HepG2 (cell line): ENCODE data around the gene TRIM28. TPM values are rescaled to one million over a fixed set of nuclear protein-coding genes. Genes with fewer than 3 reads are reported as not detected.

Experiments used
- ATAD3A ChIP-seq: sonication (generic); formaldehyde crosslinking; IDR thresholded peaks from 2 replicates; pipeline ENCODE4 v1.4.0; 2020; ENCODE audit warnings: missing genetic modification reagents
- FOXJ3 ChIP-seq: sonication (generic); formaldehyde crosslinking; IDR thresholded peaks from 2 replicates; pipeline ENCODE4 v1.4.0; 2020; ENCODE audit warnings: missing genetic modification reagents, mild to moderate bottlenecking, borderline replicate concordance
- KLF9 ChIP-seq: IDR thresholded peaks from 2 replicates; pipeline ENCODE4 v1.6.1; 2016; ENCODE audit warnings: low read depth
- NPAS2 ChIP-seq: sonication (generic); formaldehyde crosslinking; IDR thresholded peaks from 2 replicates; pipeline ENCODE4 v1.8.0; 2022; ENCODE audit warnings: mild to moderate bottlenecking, missing genetic modification reagents, borderline replicate concordance
- POGZ ChIP-seq: sonication (generic); formaldehyde crosslinking; IDR thresholded peaks from 2 replicates; pipeline ENCODE4 v1.4.0; 2020; ENCODE audit warnings: mild to moderate bottlenecking, missing genetic modification reagents
- RAD21 ChIP-seq: fragments of 450-650 bp; formaldehyde crosslinking; IDR thresholded peaks from 2 replicates; pipeline ENCODE4 v1.5.0; 2020; ENCODE audit warnings: mild to moderate bottlenecking
- SP4 ChIP-seq: sonication (generic); formaldehyde crosslinking; IDR thresholded peaks from 2 replicates; pipeline ENCODE4 v1.8.1; 2023; ENCODE audit warnings: mild to moderate bottlenecking, missing genetic modification reagents
- YY1 ChIP-seq: IDR thresholded peaks from 2 replicates; pipeline ENCODE4 v1.6.1; 2011; ENCODE audit warnings: low read length, low read depth, moderate library complexity, mild to moderate bottlenecking; ENCODE audit not compliant: insufficient read depth, insufficient replicate concordance
- ZNF318 ChIP-seq: sonication (generic); formaldehyde crosslinking; IDR thresholded peaks from 2 replicates; pipeline ENCODE4 v1.4.0; 2020; ENCODE audit warnings: mild to moderate bottlenecking, missing genetic modification reagents
- ZNF816 ChIP-seq: sonication (generic); formaldehyde crosslinking; IDR thresholded peaks from 2 replicates; pipeline ENCODE4 v1.8.0; 2022; ENCODE audit warnings: missing genetic modification reagents, mild to moderate bottlenecking, borderline replicate concordance
- ZZZ3 ChIP-seq: sonication (generic); formaldehyde crosslinking; IDR thresholded peaks from 2 replicates; pipeline ENCODE4 v1.4.0; 2020; ENCODE audit warnings: missing genetic modification reagents, mild to moderate bottlenecking, borderline replicate concordance
- polyA plus RNA-seq, 8 experiments: library from polyadenylated mRNA; depleted of rRNA in 3 of 8; stranded (reverse) in 7 of 8; unstranded in 1 of 8; fragments of >200 nt; fragmentation: Illumina TruSeq in 4 of 8; extraction: Trizol in 4 of 8; gene quantifications; 2 replicates each; pipeline versions ENCODE4 v1.2.1 to v1.2.3, GENCODE V29; 2011 to 2016; ENCODE audit warnings: low read depth in 4 of 8, missing spikeins in 1 of 8, mixed read lengths in 1 of 8; ENCODE audit not compliant: insufficient read depth in 1 of 8
- total RNA-seq, 5 experiments: library from RNA; depleted of rRNA; stranded (reverse); fragments of >200 nt; fragmentation: Illumina TruSeq; extraction: Trizol; gene quantifications; 2 replicates each; pipeline ENCODE4 v1.2.3, GENCODE V29; 2016; ENCODE audit warnings: low read depth in 1 of 5
- TF ChIP-seq, protein P1 (sequence below): sonication (generic); formaldehyde crosslinking; IDR thresholded peaks from 2 replicates; pipeline ENCODE4 v1.4.0; 2020; ENCODE audit warnings: missing genetic modification reagents, borderline replicate concordance
- TF ChIP-seq, protein P2 (sequence below): sonication (generic); formaldehyde crosslinking; IDR thresholded peaks from 2 replicates; pipeline ENCODE4 v1.8.1; 2022; ENCODE audit warnings: low read depth, mild to moderate bottlenecking, missing genetic modification reagents

The TRIM28 gene
- total and polyA plus RNA-seq, 2 of the 13 experiments (the other 11 are each of a cell fraction or from before 2014, with no cell fraction given), result 361 to 439 TPM

DNA sequence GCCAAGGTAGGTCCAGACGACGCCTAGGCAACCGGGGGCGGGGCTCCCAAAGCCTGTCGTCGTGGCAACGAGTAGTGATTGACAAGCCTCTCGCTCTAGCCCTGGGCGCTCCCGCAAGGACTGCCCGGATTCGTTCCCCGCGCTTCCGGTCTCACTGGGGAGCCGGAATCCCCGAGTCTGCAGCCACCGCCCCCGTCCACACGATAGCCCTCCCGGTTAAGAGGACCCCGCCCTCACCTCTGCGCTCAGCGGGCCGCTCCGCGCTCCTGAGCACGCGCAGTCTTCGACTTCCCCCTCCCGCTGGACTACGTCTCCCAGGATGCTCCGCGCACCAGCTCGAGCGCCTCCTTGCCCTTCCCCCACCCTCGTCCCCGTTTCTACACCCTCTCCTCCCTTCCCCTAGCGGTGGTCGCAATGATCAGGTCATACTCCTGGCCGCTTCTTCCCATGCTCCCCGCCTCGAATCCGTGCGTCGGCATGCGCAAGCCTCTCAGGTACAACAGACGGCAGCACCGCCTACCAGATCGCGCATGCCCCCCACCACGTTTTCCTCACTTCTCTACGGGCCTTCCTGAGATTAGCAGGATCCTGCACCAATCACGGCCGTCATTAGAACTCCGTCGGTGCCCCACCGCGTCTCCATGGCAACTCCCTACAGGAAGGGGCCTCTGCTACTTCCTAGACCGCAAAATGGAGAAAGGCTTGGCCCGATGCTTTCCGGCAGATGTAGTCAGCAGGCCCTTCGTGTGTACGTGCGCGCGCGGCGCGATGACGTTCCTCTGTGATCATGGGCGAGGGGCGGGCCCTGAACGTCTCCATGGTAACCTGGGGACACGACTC, 29.2 kb downstream of the TRIM28 start, which contains the start of gene MZF1 (continued):
- TF ChIP-seq RAD21 (CRISPR knock-in tag) (no peak; the same call in 1 of the 2 replicates), YY1 (peak; percentile 87), ATAD3A (CRISPR knock-in tag) (no peak), KLF9 (CRISPR knock-in tag) (no peak), FOXJ3 (CRISPR knock-in tag) (no peak), NPAS2 (no peak), ZNF318 (CRISPR knock-in tag) (0 out of 2 replicates have a peak, but pooled peaks have one; percentile 69), SP4 (CRISPR knock-in tag) (peak; percentile 88), POGZ (CRISPR knock-in tag) (peak; percentile 64; the same call in 1 of the 2 replicates), ZNF816 (CRISPR knock-in tag) (no peak), ZZZ3 (CRISPR knock-in tag) (peak; percentile 38)
- TF ChIP-seq, protein P1, sequence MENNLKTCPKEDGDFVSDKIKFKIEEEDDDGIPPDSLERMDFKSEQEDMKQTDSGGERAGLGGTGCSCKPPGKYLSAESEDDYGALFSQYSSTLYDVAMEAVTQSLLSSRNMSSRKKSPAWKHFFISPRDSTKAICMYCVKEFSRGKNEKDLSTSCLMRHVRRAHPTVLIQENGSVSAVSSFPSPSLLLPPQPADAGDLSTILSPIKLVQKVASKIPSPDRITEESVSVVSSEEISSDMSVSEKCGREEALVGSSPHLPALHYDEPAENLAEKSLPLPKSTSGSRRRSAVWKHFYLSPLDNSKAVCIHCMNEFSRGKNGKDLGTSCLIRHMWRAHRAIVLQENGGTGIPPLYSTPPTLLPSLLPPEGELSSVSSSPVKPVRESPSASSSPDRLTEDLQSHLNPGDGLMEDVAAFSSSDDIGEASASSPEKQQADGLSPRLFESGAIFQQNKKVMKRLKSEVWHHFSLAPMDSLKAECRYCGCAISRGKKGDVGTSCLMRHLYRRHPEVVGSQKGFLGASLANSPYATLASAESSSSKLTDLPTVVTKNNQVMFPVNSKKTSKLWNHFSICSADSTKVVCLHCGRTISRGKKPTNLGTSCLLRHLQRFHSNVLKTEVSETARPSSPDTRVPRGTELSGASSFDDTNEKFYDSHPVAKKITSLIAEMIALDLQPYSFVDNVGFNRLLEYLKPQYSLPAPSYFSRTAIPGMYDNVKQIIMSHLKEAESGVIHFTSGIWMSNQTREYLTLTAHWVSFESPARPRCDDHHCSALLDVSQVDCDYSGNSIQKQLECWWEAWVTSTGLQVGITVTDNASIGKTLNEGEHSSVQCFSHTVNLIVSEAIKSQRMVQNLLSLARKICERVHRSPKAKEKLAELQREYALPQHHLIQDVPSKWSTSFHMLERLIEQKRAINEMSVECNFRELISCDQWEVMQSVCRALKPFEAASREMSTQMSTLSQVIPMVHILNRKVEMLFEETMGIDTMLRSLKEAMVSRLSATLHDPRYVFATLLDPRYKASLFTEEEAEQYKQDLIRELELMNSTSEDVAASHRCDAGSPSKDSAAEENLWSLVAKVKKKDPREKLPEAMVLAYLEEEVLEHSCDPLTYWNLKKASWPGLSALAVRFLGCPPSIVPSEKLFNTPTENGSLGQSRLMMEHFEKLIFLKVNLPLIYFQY (CRISPR knock-in tag), result no peak
- TF ChIP-seq, protein P2, sequence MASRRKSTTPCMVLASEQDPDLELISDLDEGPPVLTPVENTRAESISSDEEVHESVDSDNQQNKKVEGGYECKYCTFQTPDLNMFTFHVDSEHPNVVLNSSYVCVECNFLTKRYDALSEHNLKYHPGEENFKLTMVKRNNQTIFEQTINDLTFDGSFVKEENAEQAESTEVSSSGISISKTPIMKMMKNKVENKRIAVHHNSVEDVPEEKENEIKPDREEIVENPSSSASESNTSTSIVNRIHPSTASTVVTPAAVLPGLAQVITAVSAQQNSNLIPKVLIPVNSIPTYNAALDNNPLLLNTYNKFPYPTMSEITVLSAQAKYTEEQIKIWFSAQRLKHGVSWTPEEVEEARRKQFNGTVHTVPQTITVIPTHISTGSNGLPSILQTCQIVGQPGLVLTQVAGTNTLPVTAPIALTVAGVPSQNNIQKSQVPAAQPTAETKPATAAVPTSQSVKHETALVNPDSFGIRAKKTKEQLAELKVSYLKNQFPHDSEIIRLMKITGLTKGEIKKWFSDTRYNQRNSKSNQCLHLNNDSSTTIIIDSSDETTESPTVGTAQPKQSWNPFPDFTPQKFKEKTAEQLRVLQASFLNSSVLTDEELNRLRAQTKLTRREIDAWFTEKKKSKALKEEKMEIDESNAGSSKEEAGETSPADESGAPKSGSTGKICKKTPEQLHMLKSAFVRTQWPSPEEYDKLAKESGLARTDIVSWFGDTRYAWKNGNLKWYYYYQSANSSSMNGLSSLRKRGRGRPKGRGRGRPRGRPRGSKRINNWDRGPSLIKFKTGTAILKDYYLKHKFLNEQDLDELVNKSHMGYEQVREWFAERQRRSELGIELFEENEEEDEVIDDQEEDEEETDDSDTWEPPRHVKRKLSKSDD, result peak; percentile 98
